ENCODE measurements around the gene PEF1.

The PEF1 gene

GRCh38 chr1:31674626-31675025 lies 29.9 kb upstream of the PEF1 start:
- in situ Hi-C loops (cut with HindIII; ENCODE audit: low sequenced_read_pairs), result loop anchor here (5.0 to 25.0 kb wide), 2 partner anchors 38 to 288 kb away; no protein-coding TSS in a partner anchor
- H3K4me3 ChIP-seq (ENCODE audit: low read depth, low read length), result no peak overlapping the region
- no peak for DNase-seq (ENCODE audit: low read depth)
- TF ChIP-seq, protein P1, sequence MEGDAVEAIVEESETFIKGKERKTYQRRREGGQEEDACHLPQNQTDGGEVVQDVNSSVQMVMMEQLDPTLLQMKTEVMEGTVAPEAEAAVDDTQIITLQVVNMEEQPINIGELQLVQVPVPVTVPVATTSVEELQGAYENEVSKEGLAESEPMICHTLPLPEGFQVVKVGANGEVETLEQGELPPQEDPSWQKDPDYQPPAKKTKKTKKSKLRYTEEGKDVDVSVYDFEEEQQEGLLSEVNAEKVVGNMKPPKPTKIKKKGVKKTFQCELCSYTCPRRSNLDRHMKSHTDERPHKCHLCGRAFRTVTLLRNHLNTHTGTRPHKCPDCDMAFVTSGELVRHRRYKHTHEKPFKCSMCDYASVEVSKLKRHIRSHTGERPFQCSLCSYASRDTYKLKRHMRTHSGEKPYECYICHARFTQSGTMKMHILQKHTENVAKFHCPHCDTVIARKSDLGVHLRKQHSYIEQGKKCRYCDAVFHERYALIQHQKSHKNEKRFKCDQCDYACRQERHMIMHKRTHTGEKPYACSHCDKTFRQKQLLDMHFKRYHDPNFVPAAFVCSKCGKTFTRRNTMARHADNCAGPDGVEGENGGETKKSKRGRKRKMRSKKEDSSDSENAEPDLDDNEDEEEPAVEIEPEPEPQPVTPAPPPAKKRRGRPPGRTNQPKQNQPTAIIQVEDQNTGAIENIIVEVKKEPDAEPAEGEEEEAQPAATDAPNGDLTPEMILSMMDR (IDR thresholded peaks at IDR 0.05; ENCODE audit: low read depth, low read length, missing control alignments), result no peak

DNA sequence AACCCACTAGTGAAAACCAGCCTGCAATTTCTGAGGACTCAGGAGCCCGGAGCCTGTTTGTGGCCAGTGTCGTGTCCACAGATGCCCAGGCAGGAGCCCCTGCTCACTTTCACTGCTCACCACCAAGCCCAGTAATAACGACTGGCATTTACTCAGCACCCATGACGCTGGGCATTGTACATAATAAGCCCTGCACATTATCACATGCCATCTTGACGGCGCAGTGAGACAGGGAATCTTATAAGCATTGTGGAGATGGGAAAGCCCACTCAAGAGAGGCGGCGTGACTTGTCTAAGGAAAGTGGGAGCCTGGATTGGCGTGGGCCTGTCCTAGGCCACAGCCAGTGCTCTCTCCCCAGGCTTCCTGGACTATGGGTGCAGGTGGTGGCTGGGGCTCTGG lies 28.8 kb upstream of the PEF1 start:
- TF ChIP-seq, protein P1 (IDR thresholded peaks at IDR 0.05; ENCODE audit: low read depth, low read length, missing control alignments), result no peak
- in situ Hi-C loops (cut with HindIII; ENCODE audit: low sequenced_read_pairs), result loop anchor here (5.0 to 25.0 kb wide), 2 partner anchors 39 to 289 kb away; no protein-coding TSS in a partner anchor
- DNase-seq (ENCODE audit: low read depth), result no peak
- no peak overlapping the region for H3K4me3 ChIP-seq (ENCODE audit: low read depth, low read length)

- no peak overlapping the region for H3K4me3 ChIP-seq (ENCODE audit: low read depth, low read length)
- no peak for DNase-seq (ENCODE audit: low read depth)
- in situ Hi-C loops (cut with HindIII; ENCODE audit: low sequenced_read_pairs), result loop anchor here (5.0 to 25.0 kb wide), 2 partner anchors 39 to 289 kb away; no protein-coding TSS in a partner anchor
- TF ChIP-seq, protein P1 (IDR thresholded peaks at IDR 0.05; ENCODE audit: low read depth, low read length, missing control alignments), result no peak
Observed at GRCh38 chr1:31672986-31673385, 28.3 kb upstream of the PEF1 start.

GRCh38 chr1:31671561-31672201 lies 27.0 kb upstream of the PEF1 start:
- in situ Hi-C loops (cut with HindIII; ENCODE audit: low sequenced_read_pairs), result loop anchor here (5.0 to 25.0 kb wide), 2 partner anchors 41 to 291 kb away; no protein-coding TSS in a partner anchor
- no peak for DNase-seq (ENCODE audit: low read depth)
- H3K4me3 ChIP-seq (ENCODE audit: low read depth, low read length), result no peak overlapping the region
- TF ChIP-seq, protein P1 (IDR thresholded peaks at IDR 0.05; ENCODE audit: low read depth, low read length, missing control alignments), result no peak

DNA sequence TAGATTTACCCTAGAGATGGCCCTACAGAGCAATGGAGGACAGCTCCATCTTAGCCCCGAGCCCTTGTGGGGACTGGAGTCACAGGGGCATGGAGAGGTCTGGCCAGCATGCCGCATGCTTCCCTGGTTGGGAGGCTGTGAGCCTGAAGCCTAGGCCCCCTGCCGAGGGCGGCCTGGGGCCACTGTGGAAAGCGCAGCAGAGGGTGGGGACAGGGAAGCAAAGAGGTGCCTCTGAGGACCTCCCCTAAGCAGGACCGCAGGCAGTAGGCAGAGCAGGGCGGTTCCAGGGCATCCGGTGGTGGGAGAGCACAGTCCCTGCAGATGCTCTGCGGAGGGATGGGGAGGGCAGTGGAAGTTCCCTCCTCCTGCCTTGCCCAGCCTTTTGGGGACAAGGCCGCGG lies 26.5 kb upstream of the PEF1 start:
- DNase-seq (ENCODE audit: low read depth), result no peak
- TF ChIP-seq, protein P1 (IDR thresholded peaks at IDR 0.05; ENCODE audit: low read depth, low read length, missing control alignments), result no peak
- H3K4me3 ChIP-seq (ENCODE audit: low read depth, low read length), result no peak overlapping the region
- in situ Hi-C loops (cut with HindIII; ENCODE audit: low sequenced_read_pairs), result loop anchor here (5.0 to 25.0 kb wide), 2 partner anchors 41 to 291 kb away; no protein-coding TSS in a partner anchor

DNA sequence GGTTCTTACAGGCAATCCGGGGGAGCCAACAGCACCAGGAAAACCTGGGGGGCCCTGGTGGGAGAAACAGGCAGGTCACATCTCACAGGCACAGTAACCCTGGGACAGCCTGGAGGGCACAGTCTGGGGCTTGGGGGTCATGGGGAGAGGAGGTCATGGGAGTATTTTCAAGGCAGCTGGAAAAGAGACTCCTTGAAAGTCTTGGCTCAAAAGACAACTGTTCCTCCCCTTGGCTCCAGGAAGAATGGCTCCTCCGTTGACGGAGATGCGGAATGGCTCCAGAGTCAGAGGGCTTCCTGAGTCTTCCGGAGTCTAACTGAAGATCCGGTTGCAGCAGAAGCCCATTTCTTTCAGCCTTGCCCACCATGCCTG lies 25.9 kb upstream of the PEF1 start:
- no peak for DNase-seq (ENCODE audit: low read depth)
- TF ChIP-seq, protein P1 (IDR thresholded peaks at IDR 0.05; ENCODE audit: low read depth, low read length, missing control alignments), result no peak
- in situ Hi-C loops (cut with HindIII; ENCODE audit: low sequenced_read_pairs), result loop anchor here (5.0 to 25.0 kb wide), 2 partner anchors 42 to 292 kb away; no protein-coding TSS in a partner anchor
- no peak overlapping the region for H3K4me3 ChIP-seq (ENCODE audit: low read depth, low read length)
